Measurements from ENCODE around the gene TMPRSS9.

TMPRSS9 gene

DNA sequence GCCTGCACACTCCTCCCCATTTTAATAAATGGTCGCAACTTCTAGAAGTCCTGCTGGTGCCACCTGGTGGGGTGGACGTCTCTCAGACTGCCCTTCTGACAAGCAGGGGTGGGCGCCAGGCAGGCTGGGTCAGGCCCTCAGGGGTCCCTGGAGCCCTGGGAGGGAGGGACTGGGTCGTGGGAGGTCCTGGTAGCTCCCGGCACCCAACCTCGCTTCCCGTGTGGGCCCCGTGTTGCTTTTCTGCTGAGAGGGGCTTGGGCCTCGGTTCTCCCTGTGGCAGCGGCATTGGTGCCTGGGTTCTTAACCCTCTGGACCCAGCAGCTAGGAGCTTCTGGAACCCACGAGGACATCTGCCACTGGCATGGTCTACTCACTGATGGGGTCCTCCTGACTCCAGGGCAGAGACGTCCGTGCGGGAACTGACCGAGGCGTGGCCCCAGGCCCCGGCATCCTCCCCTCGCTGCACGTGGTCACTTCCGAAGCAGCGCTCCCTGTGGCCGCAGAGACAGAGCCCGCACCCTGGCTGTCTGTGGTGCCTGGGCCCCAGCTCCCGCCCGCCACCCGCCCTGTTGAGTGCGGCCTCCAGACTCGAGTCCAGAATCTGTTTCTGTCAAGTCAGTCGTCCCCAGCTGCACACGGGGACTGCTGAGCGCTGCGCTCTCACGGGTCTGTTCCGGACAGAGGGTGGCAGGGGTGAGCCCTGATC is 6.0 kb upstream of the TMPRSS9 start:
- TF ChIP-seq, protein P1, sequence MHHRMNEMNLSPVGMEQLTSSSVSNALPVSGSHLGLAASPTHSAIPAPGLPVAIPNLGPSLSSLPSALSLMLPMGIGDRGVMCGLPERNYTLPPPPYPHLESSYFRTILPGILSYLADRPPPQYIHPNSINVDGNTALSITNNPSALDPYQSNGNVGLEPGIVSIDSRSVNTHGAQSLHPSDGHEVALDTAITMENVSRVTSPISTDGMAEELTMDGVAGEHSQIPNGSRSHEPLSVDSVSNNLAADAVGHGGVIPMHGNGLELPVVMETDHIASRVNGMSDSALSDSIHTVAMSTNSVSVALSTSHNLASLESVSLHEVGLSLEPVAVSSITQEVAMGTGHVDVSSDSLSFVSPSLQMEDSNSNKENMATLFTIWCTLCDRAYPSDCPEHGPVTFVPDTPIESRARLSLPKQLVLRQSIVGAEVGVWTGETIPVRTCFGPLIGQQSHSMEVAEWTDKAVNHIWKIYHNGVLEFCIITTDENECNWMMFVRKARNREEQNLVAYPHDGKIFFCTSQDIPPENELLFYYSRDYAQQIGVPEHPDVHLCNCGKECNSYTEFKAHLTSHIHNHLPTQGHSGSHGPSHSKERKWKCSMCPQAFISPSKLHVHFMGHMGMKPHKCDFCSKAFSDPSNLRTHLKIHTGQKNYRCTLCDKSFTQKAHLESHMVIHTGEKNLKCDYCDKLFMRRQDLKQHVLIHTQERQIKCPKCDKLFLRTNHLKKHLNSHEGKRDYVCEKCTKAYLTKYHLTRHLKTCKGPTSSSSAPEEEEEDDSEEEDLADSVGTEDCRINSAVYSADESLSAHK (tag by site-specific recombination; IDR thresholded peaks at IDR 0.05), result no peak
- TF ChIP-seq ZNF214 (tag by site-specific recombination; IDR thresholded peaks at IDR 0.05; ENCODE audit: borderline replicate concordance) (no peak), ZNF391 (tag by site-specific recombination; IDR thresholded peaks at IDR 0.05; ENCODE audit: borderline replicate concordance, low read depth) (no peak), HOXD13 (CRISPR knock-in tag; IDR thresholded peaks at IDR 0.05; ENCODE audit: borderline replicate concordance) (no peak)
- TF ChIP-seq, protein P2, sequence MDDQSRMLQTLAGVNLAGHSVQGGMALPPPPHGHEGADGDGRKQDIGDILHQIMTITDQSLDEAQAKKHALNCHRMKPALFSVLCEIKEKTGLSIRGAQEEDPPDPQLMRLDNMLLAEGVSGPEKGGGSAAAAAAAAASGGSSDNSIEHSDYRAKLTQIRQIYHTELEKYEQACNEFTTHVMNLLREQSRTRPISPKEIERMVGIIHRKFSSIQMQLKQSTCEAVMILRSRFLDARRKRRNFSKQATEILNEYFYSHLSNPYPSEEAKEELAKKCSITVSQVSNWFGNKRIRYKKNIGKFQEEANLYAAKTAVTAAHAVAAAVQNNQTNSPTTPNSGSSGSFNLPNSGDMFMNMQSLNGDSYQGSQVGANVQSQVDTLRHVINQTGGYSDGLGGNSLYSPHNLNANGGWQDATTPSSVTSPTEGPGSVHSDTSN (CRISPR knock-in tag; IDR thresholded peaks at IDR 0.05), result no peak
- TF ChIP-seq, protein P3, sequence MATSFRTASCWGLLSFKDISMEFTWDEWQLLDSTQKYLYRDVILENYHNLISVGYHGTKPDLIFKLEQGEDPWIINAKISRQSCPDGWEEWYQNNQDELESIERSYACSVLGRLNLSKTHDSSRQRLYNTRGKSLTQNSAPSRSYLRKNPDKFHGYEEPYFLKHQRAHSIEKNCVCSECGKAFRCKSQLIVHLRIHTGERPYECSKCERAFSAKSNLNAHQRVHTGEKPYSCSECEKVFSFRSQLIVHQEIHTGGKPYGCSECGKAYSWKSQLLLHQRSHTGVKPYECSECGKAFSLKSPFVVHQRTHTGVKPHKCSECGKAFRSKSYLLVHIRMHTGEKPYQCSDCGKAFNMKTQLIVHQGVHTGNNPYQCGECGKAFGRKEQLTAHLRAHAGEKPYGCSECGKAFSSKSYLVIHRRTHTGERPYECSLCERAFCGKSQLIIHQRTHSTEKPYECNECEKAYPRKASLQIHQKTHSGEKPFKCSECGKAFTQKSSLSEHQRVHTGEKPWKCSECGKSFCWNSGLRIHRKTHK (tag by site-specific recombination; IDR thresholded peaks at IDR 0.05), result no peak
- H3K4me3 ChIP-seq (ENCODE audit: low read depth, low read length), result no peak overlapping the region
- H3K27ac ChIP-seq (ENCODE audit: extremely low read depth, low read depth, low read length), result no peak overlapping the region
- ChIA-PET CTCF (interaction anchor here (0.6 kb wide), 1 partner anchor 81 kb away, joined by 3 read pairs; no protein-coding TSS in a partner anchor), POLR2A (no interaction called here)
- no peaks in the 10 kb centered on the region for H3K4me1 ChIP-seq (ENCODE audit: control insufficient read depth, insufficient read depth, low read length)
- no peaks in the 10 kb centered on the region for H3K9me3 ChIP-seq (ENCODE audit: control insufficient read depth, insufficient read depth, low read depth, low read length)
- H3K36me3 ChIP-seq (ENCODE audit: control insufficient read depth in 2 of 2, insufficient read depth in 1 of 2, low read length in 2 of 2), result peaks cover 0 to 27% of the 10 kb centered on the region in 2 experiments; a peak in 1 of 3 replicates

DNA sequence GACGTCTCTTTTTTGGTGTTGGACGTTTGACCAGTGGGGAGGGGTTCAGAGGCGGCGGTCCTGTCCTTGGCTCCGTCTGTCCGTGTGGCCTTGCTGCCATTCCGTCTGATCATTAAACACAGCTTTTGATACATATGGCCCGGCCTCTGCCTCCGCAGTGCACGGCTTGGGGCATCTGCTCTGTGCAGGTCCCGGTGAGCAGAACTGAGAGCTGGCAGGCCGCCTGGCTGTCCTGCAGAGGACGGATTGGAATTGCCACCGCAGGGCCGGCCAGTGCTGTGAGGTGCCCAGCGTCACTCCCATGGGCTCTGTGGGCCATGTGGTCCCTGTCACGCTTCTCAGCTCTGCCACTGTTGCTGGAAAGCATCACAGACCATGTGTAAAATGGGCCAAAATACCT is 5.4 kb upstream of the TMPRSS9 start:
- ChIA-PET POLR2A (interaction anchor here (0.5 to 0.6 kb wide), 2 partner anchors 36 to 121 kb away, joined by 3 to 4 read pairs; partner anchors contain the start of gene GADD45B), CTCF (interaction anchor here (0.6 kb wide), 2 partner anchors 49 to 82 kb away, joined by 3 read pairs; no protein-coding TSS in a partner anchor)
- no peaks in the 10 kb centered on the region for H3K4me1 ChIP-seq (ENCODE audit: control insufficient read depth, insufficient read depth, low read length)

DNA sequence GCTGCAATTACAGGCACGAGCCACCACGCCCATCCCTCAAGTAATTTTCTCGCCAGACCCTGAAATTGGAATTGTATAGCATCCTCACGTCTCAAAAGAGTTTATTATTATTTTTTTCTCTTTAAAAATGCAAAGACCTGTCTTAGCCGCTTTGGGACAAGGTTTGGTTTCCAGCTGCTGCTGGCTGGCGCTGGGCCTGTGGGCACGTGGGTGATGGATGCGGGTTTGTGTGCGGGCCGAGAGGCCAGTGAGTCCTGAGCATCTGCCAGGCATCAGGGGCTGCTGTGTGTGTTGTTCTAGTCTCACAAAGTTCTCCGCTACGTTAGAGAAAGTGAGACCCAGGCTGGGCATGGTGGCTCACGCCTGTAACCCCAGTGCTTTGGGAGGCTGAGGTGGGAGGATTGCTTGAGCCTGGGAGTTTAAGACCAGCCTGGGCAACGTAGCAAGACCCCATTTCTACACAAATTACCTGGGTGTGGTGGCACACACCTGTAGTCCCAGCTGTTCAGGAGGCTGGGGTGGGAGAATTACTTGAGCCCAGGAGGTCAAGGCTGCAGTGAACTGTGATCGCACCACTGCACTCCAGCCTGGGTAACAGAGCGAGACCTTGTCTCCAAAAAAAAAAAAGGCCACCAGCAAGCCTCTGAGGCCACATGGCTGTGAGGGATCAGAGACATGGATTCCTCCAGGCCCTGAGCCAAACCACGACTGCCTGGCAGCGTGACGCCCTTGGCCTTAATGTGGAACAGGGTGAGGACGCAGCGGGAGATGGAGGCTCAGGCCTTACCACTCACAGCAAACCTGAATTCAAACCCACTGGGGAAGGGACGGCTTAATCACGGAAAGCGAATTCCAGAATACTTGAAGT is 4.7 kb upstream of the TMPRSS9 start:
- POLR2A ChIA-PET, result interaction anchor here (0.5 to 0.6 kb wide), 2 partner anchors 36 to 121 kb away, joined by 3 to 4 read pairs; partner anchors contain the start of gene GADD45B
- TF ChIP-seq ZNF121 (tag by site-specific recombination; IDR thresholded peaks at IDR 0.05) (peak; percentile 85), ZFP41 (tag by site-specific recombination; IDR thresholded peaks at IDR 0.05; ENCODE audit: borderline replicate concordance) (no peak)
- CTCF ChIA-PET, result interaction anchor here (0.6 kb wide), 1 partner anchor 50 kb away, joined by 3 read pairs; no protein-coding TSS in a partner anchor
- Histone ChIP-seq H3K4me1 (ENCODE audit: control insufficient read depth, insufficient read depth, low read length) (no peaks in the 10 kb centered on the region), H3K9me3 (ENCODE audit: control insufficient read depth, insufficient read depth, low read depth, low read length) (no peaks in the 10 kb centered on the region), H3K4me3 (ENCODE audit: low read depth, low read length) (no peak overlapping the region), H3K27ac (ENCODE audit: extremely low read depth, low read depth, low read length) (no peak overlapping the region), H3K36me3 (ENCODE audit: control insufficient read depth in 2 of 2, insufficient read depth in 1 of 2, low read length in 2 of 2) (peaks cover 0 to 18% of the 10 kb centered on the region in 2 experiments; a peak in 1 of 3 replicates)

More for the DNA sequence above, 5.4 kb upstream of the TMPRSS9 start:
- Histone ChIP-seq H3K9me3 (ENCODE audit: control insufficient read depth, insufficient read depth, low read depth, low read length) (no peaks in the 10 kb centered on the region), H3K36me3 (ENCODE audit: control insufficient read depth in 2 of 2, insufficient read depth in 1 of 2, low read length in 2 of 2) (peaks cover 0 to 25% of the 10 kb centered on the region in 2 experiments; a peak in 1 of 3 replicates), H3K4me3 (ENCODE audit: low read depth, low read length) (no peak overlapping the region), H3K27ac (ENCODE audit: extremely low read depth, low read depth, low read length) (no peak overlapping the region)
- no peak for TF ChIP-seq PRDM1 (tag by site-specific recombination; IDR thresholded peaks at IDR 0.05)

All from HEK293 (cell line).